Renal cortex interstitium (tissue), 11 donors: ENCODE data around the gene SLC66A1. TPM values are rescaled to one million over a fixed set of nuclear protein-coding genes. Genes with fewer than 3 reads are reported as not detected.
A peak's percentile ranks its signal among the peaks of the same experiment; 100 is the strongest.

Experiments
- DNase-seq, 11 donors: peaks; one replicate each; pipeline ENCODE4 v3.0.0-alpha.2; 2013; ENCODE audit warnings: low read depth in 9 of 11, low spot score in 4 of 11; ENCODE audit errors: extremely low read depth in 1 of 11
- polyA plus RNA-seq, 3 donors: library from polyadenylated mRNA; unstranded; fragments of 120-200 nt; gene quantifications; one replicate each; pipeline ENCODE4 v1.2.1, GENCODE V29; 2013; ENCODE audit not compliant: insufficient read length in 3 of 3

SLC66A1 gene
- polyA plus RNA-seq, 3 donors: 10.1 to 16.8 (median 15.7) TPM

DNA sequence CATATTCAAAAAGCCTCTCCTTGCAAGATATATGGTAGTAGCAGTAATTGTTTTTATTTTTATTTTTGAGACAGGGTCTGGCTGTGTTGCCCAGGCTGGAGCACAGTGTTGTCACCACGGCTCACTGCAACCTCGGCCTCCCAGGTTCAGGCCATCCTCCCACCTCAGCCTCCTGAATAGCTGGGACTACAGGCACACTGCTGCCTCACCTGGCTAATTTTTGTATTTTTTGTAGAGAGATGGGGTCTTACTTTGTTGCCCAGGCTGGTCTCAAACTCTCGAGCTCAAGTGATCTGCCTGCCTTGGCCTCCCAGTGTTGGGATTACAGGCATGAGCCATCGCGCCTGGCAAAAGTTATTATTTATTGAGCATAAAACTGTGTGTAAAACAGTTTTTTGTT lies 38.4 kb downstream of the SLC66A1 start:
- DNase-seq: no peak

DNA sequence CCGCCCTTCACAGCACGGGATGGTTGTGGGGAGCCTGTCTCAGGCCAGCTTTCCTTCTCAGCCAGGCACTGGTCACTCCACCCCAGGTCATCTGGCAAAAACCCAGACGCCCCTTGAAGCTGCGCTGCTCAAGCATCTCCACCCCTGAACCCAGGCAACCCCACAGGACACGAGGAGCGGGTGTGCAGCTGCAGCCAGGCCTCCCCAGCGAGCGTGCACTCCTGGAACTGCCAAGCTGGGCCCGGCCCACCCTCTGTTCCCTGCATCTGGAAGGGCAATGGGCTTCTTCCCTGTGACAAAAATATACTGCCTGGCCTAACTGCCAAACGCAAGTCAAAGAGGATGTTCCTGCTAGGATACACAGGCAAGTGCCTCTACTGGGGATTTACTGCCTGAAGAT lies 39.7 kb downstream of the SLC66A1 start:
- no peak for DNase-seq

DNA sequence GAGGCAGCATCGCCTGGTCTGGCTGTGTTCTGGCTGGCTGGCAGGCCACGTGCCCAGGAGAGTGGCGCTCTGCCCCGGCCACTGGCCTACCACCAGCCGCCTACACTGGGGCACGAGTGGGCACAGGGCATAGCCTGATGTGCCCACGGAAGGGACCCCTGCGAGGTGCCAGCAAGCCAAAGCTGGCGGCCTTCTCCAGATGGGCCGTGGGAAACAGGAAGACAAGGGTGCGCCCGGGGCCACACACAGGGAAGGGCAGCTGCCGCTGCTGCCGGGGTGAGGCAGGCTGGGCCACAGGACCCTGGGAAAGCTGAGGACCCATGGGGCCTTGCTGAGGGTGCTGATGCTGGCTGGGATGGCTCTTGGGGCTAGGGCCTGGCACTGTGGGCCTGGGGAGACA lies 40.7 kb downstream of the SLC66A1 start:
- DNase-seq: no peak

DNA sequence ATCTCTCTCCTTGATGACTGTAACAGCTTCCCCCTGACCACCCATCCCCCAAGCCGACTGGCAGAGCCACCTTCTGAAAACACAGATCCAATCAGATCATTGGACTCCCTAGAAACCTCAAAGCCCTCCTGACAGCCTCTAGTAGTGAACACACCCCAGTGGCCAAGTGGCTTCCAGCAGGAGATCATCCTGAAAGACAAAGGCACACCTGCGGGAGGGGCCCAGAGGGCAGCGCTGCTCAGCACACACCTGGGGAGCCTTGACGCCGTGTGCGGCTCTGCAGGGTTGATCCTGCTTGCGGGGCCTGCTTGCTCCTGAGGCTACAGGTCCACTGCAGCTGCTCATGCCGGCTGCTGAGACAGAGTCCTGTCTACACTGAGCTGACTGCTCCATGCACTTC lies 41.5 kb downstream of the SLC66A1 start:
- DNase-seq: no peak

DNA sequence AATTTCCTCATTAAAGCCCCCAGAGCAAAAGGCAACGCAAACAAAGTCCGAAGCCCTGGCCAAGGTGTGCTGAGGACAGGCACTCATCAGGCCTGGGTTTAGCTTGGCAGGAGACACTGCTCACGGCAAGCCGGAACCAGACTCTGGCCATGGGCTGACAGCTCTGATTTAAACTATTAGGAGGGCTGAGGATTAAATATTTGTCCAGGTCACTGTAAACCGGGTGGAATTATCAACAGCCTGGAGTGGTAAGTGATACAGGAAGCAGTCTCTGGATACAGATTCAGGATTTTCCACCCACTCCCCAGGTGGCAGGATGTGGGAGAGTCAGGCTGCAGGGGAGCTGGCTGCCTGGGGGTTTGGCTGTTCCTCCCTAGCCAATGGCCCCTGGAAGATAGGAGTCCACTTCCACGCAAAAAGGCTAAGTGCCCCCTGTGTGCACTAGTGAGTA lies 42.4 kb downstream of the SLC66A1 start:
- no peak for DNase-seq

DNA sequence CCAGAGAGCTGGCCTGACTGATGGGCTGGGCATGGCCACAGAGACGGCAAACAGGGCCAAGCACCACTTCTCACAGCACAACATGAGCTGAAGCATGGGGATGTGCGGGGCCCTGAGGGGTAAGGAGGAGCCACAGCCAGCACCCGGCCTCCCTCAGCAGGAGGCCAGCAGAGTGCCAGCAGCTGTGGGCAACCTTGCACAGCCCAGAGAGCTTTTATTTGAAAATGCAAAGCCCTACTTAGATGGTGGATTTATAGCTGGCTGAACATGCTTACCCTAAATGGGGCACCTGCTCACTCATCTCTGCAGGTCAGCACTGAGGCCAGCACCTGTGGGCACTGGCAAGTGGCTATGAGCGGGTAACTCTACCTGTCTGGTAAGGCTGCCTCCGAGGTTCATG lies 44.1 kb downstream of the SLC66A1 start:
- no peak for DNase-seq

DNA sequence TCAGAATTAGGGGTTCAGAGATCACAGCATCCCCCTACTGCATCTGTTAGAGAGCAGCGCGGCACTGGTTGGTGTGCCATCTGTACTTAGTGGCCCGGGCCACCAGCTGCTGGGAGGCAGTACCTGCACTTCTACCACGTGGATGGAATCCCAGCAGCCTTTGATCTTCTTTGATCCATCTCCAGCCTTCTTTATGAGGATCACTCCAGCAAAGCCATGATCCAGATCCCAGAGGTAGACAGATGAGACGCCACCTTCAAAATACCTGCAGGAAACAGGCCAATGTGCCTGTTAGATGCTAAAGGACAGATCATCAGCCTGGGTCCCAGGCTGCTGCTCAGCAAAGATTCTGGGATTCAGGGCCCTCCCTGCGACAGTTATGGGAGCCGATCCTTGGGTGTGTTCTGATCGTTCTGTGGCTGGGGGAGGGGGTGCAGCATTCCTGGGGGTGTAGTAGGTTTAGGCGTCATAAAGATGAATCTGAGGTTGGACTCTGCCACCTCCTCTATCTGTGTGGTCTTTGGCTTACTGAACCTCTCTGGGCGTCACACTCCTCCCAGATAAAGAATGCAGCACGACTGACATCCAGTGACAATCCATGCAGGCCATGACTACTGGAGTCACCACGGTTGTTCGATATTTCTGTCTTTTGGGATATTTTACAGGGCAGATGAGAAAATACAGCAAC lies 45.3 kb downstream of the SLC66A1 start:
- DNase-seq: no peak

DNA sequence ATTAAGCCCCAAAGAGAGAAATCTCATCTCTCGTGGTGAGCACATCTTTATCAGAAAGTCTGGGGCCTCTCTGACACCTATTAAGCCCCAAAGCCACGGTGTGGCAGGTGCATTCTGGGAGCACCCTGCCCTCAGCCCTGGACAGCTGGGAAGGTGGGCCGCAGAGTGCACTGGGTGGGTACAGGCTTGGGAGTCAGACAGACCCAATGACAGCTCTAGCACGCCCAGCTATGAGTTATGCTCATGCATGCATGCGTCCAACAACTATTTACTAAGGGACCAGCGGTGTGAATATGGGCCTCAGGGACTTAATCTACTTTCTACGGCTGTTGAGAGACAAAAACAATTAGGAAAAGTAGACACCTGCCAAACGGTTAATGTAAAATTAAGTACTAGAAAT lies 46.6 kb downstream of the SLC66A1 start:
- DNase-seq: no peak

DNA sequence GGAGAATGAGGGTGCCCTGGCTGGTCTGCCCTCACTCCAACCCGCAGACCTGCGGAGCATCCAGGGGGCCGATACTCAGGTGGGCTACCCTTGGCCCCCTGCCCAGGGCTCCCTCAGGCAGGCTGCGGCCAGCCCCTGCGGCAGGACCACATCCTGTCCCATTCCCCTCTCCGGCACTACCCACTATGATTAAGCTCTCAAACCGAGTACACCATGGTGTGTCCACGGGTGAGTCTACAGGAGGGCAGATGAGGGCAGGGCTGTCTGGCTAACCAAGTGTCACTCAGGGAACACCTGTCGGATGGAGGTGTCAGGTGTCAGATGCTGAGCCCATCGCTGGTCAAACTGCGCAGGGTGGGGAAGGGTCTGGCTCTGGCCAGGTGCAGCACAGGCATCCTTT lies 47.2 kb downstream of the SLC66A1 start:
- no peak for DNase-seq

DNA sequence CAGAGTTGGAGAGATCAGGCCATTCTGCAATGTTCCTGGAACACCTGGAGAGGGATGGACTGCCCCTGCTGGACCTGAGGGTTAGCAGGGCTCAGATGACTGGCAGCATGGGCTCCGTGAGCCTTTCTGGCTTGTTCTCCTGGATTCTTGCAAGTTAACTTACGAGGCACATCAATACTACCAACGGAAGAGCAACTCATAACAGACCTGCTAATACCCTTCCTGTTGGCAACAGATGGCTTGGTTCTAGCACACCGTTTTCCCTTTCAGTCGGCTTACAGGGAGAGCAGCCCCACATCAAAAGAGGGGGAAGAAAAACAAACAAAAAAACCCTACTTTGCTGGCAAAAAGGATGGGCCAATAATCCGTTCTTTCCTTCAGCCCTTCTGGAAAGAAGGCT lies 47.9 kb downstream of the SLC66A1 start:
- no peak for DNase-seq

DNA sequence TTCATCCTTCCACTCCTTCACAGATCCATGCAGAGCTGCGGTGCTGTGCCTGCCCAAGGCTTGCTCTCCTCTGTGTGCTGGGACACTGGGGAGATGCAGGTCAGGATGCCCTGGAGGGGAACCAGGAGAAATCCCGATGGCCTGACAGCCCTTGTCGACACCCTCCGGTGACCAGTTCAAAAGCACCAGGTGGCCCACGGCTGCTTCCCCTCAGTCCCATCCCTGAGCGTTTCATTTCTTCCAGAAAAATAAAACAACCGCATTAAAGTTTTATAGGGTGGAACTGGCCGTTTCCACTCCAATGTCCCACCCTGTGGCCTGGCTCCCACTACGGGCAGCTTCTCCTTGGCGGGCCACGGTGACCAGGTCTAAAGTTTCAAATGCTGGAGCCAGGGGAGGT lies 48.3 kb downstream of the SLC66A1 start:
- no peak for DNase-seq

DNA sequence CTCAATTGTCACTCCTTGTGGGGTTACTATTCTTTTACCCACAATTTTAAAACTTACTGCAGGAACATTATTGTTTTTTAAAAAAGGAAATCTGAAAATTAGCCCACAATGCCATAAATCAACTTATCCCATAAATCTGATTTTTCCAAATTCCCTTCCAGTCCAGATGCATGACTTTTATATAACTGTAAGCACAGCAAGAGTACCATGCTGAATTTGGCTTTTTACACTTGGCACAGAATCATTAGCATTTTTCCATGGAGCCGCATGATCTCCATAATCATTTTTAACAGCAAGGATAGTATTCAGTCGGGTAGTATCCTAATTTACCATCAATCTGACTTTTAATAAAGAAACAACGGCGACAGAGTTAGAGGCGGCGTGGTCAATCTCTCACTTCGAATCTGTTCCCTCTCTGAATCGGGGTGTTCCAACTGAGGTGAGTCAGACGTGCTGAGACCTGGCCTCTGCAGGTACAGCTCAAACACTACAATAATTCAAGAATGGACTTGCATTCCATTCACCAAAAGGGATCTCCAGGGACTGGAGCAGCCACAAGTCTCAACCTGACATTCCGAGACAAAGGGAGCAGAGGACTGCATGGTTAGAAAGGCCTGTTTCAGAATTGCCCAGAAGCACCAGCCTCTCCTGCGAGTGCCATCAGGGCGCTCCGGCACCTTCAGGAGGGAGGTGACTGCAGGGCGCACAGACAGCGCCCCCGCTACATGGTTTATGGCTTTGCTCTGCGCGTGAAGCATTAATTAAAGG lies 48.9 kb downstream of the SLC66A1 start:
- no peak for DNase-seq

DNA sequence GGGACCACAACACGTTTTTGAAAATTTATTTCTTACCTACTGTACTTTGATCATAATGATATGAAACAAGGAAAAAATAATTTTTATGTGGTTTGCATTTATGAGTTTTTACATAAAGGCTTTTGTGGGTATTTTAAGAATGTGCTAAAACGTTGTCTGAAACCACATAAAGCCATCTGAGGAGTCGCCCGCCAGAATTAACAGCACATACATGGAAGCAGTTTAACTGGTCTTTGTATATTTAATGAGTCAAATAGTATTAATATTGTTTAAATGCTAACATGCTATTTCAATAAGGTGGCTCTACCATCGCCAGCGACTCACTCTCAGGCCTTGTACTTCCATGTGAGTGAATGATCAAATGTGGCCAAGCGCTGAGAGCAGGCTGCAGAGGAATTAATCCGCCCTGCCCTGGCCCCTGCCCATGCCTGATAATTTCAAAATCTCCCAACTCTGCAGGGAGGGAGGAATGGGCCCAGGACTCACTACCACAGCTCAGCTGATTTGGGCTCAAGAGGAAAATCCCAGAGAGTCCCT lies 49.6 kb downstream of the SLC66A1 start:
- DNase-seq: no peak

DNA sequence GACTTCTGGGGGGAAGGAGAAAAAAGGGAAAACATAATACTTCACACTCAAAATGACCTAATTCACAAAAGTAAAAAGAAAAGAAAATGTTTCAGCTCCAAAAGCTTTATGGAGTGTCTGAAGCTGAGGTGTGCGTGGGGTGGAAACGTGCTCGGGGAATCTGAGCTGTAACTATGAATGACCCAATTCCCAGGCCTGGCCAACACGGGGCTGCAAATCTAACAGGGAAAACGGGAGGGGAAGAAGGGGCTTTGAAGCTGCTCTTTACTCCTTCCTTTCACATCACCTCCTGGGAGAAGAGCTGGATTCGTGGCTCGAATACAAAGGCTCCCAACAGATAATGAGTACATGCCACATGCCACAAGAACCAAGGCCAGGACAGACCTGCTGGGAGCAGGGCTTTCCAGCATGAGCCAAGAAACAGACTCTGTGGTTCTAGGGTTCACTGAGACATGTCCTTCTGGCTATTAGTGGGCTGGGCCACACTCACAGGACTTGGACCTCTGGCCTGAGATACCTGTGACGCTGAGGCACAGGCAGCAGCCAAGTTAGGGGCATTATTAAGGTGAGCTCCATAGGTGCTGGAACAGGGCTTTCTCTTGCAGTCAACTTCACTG lies 51.5 kb downstream of the SLC66A1 start:
- DNase-seq: no peak

DNA sequence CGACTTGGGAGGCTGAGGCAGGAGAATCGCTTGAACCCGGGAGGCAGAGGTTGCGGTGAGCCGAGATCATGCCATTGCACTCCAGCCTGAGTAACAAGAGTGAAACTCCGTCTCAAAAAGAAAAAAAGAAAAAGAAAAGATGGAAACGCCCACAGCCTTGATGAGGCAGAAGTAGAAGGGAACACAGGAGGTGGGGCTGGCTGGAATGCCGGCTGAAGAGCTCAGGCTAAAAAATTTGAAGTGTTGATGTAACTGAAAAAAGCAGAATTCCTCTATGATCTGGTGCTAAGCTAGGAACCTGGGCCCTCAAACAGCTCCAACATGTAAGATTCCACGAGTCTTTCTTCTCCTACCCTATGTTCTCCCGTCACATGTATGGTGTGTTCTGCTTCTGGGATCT lies 53.6 kb downstream of the SLC66A1 start:
- no peak for DNase-seq

DNA sequence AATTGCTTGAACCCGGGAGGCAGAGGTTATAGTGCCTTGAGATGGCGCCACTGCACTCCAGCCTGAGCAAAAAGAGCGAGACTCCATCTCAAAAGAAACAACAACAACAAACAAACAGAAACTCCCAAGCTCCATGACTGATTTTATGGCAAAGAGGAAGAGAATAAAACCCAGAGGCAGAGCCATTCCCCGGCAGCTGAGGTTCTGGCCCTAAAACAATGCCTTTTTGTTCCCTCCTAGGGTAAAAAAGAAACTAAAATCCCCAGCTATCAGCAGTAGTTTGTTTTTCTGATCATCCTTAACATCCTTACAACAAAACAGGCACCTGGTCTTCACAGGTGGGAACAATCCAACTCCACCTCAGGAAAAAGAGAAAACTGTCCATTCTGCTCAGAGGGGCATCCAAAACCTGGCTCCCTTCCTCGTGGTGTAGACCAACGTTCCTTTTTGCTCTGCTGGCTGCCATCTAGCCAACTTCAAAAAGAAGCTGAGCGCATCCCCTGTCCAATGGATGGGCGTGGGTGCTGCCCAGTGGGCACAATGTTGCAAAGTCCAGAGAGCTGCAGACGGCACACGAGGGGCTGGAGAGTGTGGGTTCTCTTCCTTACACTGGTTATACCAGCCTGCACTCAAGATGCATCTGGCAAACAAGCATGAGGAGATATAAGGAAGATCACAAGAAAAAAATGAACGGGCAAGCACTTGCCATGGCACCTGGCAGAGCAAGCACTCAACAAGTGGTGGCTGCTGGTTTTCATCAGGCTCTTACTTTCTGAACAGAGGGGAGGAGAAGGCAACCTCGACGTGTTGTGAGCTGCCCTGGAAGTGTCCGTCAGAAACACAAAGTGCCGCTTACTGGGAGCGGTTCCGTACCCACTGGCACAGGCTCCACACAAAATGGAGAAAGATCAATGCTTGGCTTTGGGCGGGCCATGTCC lies 54.7 kb downstream of the SLC66A1 start:
- DNase-seq: no peak

DNA sequence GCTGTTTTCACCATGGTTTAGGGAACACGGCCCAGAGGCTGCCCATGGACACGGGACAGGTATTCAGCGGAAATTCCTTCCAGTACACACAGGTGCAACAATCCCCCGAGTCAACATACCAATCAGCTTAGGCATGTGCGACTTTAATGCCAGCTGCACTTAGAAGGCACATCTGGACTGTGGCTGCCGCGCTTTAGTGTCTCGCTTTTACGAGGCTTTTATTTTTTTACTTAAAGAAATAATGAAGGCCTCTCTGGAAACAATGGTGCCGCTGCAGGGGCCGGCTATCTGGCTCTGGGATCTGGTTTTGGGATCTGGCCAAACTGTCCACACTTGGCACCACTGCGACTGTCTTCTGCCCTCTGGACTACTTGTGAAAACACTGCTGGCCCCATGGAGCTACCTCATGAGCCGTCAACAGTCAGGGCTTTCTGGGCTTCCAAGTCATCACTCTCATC lies 55.5 kb downstream of the SLC66A1 start:
- DNase-seq: peak in 1 of 11 donors; percentile 24

DNA sequence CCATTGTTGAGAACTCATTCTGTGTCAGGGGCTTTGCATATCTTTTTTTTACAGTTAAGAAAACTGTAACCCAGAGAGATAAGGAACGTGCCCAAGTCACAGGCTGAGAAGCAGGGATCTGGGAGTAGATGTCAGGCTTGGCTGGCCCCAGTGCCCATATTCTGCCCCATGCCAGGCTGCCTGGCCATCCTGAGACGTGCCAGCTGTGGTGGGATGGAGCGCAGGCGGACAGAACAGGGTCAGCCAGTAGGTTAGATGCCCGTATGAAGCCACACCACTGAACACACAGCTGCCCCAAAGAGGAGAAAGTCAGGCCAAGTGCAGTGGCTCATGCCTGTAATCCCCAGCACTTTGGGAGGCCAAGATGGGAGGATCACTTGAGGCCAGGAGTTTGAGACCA lies 55.9 kb downstream of the SLC66A1 start:
- DNase-seq: no peak

DNA sequence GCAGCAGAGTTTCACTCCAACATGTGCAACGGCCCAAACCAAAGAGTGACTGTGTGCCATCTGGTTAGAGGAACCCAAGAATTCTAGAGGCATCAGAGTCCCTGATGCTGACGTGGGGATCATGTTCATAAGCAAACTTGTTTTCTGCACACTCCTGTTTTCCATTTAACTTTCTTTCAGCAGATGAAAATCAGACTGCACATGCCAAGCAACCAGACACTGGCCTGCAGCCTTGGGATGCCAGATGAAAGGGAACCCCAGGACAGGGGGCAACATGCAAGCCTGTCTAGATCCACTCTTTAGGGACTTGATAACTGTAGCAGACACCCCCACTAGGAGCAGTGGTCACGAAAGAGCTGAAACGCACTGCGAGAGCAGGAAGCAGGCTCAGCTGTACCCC lies 56.8 kb downstream of the SLC66A1 start:
- DNase-seq: no peak
